SJCRH30 (cell line): ENCODE data around the gene ATP6AP1. TPM values are rescaled to one million over a fixed set of nuclear protein-coding genes. Genes with fewer than 3 reads are reported as not detected.
A peak's percentile ranks its signal among the peaks of the same experiment; 100 is the strongest.
"Not testable (repeated sequence)": the region's sequence is repeated elsewhere in the genome, so short reads cannot be mapped to it uniquely, and the experiment has no call there.

Source experiments
- DNase-seq, 2 experiments: peaks; one replicate each; pipeline ENCODE4 v3.0.0-alpha.2; 2015 to 2020
- H3K27ac ChIP-seq: fragments of 250-450 bp; sonication (Bioruptor Pico); 2 replicates; pipeline ENCODE4 v1.5.1; 2020; ENCODE audit warnings: mild to moderate bottlenecking, moderate library complexity
- H3K27me3 ChIP-seq: fragments of 250-450 bp; sonication (Bioruptor Pico); 2 replicates; pipeline ENCODE4 v1.5.1; 2020; ENCODE audit warnings: mild to moderate bottlenecking, moderate library complexity
- H3K36me3 ChIP-seq: fragments of 250-450 bp; sonication (Bioruptor Pico); 2 replicates; pipeline ENCODE4 v1.5.1; 2020; ENCODE audit warnings: mild to moderate bottlenecking, moderate library complexity
- H3K4me1 ChIP-seq: fragments of 250-450 bp; sonication (Bioruptor Pico); 2 replicates; pipeline ENCODE4 v1.5.1; 2020; ENCODE audit warnings: mild to moderate bottlenecking, moderate library complexity
- H3K4me3 ChIP-seq: fragments of 250-450 bp; sonication (Bioruptor Pico); 2 replicates; pipeline ENCODE4 v1.5.1; 2020; ENCODE audit warnings: mild to moderate bottlenecking, moderate library complexity
- H3K9me3 ChIP-seq: fragments of 250-450 bp; sonication (Bioruptor Pico); replicated peaks from 2 replicates; pipeline ENCODE4 v1.5.1; 2020; ENCODE audit warnings: mild to moderate bottlenecking, moderate library complexity
- total RNA-seq: library from RNA; depleted of rRNA; stranded (reverse); fragments of >200 nt; shearing (Covaris generic); gene quantifications from 2 replicates; pipeline ENCODE4 v1.2.3, GENCODE V29; 2014

The ATP6AP1 gene
- total RNA-seq, 1 experiment from 2014 or later, result 30.4 TPM

GRCh38 chrX:154396363-154396762 is 32.1 kb upstream of the ATP6AP1 start:
- H3K4me3 ChIP-seq, H3K9me3 ChIP-seq, DNase-seq: not testable (repeated sequence)

GRCh38 chrX:154396973-154397887 is 31.2 kb upstream of the ATP6AP1 start:
- Histone ChIP-seq H3K4me3 (peak overlapping the region; percentile 84), H3K9me3 (no peaks in the 10 kb centered on the region), H3K4me1 (no peaks in the 10 kb centered on the region), H3K27me3 (no peaks in the 10 kb centered on the region), H3K27ac (peak overlapping the region; percentile 99), H3K36me3 (peaks cover 30% of the 10 kb centered on the region)
- peak; percentile 77 for DNase-seq

More at GRCh38 chrX:154396363-154396762, 32.1 kb upstream of the ATP6AP1 start:
- H3K27ac ChIP-seq, H3K4me1 ChIP-seq, H3K27me3 ChIP-seq: not testable (repeated sequence)
- H3K36me3 ChIP-seq, result peaks cover 26% of the 10 kb centered on the region

GRCh38 chrX:154397888-154398667 is 30.4 kb upstream of the ATP6AP1 start, which contains the start of gene RPL10:
TSS of gene RPL10 (plus strand) at chrX:154398377. CDS start at chrX:154398520, 143 bp downstream.
- peak; percentile 95 to 97 for DNase-seq
- peaks cover 30% of the 10 kb centered on the region for H3K36me3 ChIP-seq
- peak within 1 kb of the TSS; percentile 99 for H3K27ac ChIP-seq
- no peaks in the 10 kb centered on the region for H3K4me1 ChIP-seq
- peak within 1 kb of the TSS; percentile 84 for H3K4me3 ChIP-seq
- no peaks in the 10 kb centered on the region for H3K9me3 ChIP-seq
- H3K27me3 ChIP-seq, result no peaks in the 10 kb centered on the region

- H3K36me3 ChIP-seq, result peaks cover 30% of the 10 kb centered on the region
- no peaks in the 10 kb centered on the region for H3K27me3 ChIP-seq
- H3K9me3 ChIP-seq, result no peaks in the 10 kb centered on the region
- H3K27ac ChIP-seq, result peak overlapping the region; percentile 99
- H3K4me3 ChIP-seq, result peak overlapping the region; percentile 84
- no peaks in the 10 kb centered on the region for H3K4me1 ChIP-seq
- peak; percentile 75 to 81 for DNase-seq
These were observed 29.6 kb upstream of the ATP6AP1 start for GRCh38 chrX:154398668-154399526.

- Histone ChIP-seq H3K4me3 (peak overlapping the region; percentile 84), H3K4me1 (no peaks in the 10 kb centered on the region), H3K27me3 (no peaks in the 10 kb centered on the region), H3K9me3 (no peaks in the 10 kb centered on the region), H3K36me3 (peaks cover 30% of the 10 kb centered on the region), H3K27ac (peak overlapping the region; percentile 99)
- no peak for DNase-seq
These were observed 28.7 kb upstream of the ATP6AP1 start for GRCh38 chrX:154399527-154400368.

- not testable (repeated sequence) for H3K4me1 ChIP-seq, H3K27me3 ChIP-seq, H3K9me3 ChIP-seq, DNase-seq, H3K4me3 ChIP-seq, H3K27ac ChIP-seq
- peaks cover 30% of the 10 kb centered on the region for H3K36me3 ChIP-seq
These were observed 28.1 kb upstream of the ATP6AP1 start for GRCh38 chrX:154400369-154400817.

GRCh38 chrX:154401045-154401799 is 27.3 kb upstream of the ATP6AP1 start:
- peaks cover 30% of the 10 kb centered on the region for H3K36me3 ChIP-seq
- no peaks in the 10 kb centered on the region for H3K4me1 ChIP-seq
- no peak overlapping the region for H3K27ac ChIP-seq
- no peaks in the 10 kb centered on the region for H3K9me3 ChIP-seq
- no peaks in the 10 kb centered on the region for H3K27me3 ChIP-seq
- H3K4me3 ChIP-seq, result no peak overlapping the region
- peak in 1 of 2 experiments; percentile 43 for DNase-seq

GRCh38 chrX:154401918-154402621 is 26.4 kb upstream of the ATP6AP1 start:
- Histone ChIP-seq H3K36me3 (peaks cover 30% of the 10 kb centered on the region), H3K27ac (no peak overlapping the region)
- peak in 1 of 2 experiments; percentile 26 for DNase-seq

GRCh38 chrX:154402622-154403127 is 25.8 kb upstream of the ATP6AP1 start:
- Histone ChIP-seq H3K36me3 (peaks cover 30% of the 10 kb centered on the region), H3K9me3 (no peaks in the 10 kb centered on the region), H3K4me3 (no peak overlapping the region), H3K27me3 (no peaks in the 10 kb centered on the region), H3K4me1 (no peaks in the 10 kb centered on the region), H3K27ac (no peak overlapping the region)
- no peak for DNase-seq

More at GRCh38 chrX:154401918-154402621, 26.4 kb upstream of the ATP6AP1 start:
- no peaks in the 10 kb centered on the region for H3K27me3 ChIP-seq
- H3K9me3 ChIP-seq, result no peaks in the 10 kb centered on the region
- H3K4me3 ChIP-seq, result no peak overlapping the region
- no peaks in the 10 kb centered on the region for H3K4me1 ChIP-seq

- H3K27ac ChIP-seq, result no peak overlapping the region
- H3K36me3 ChIP-seq, result peaks cover 30% of the 10 kb centered on the region
- H3K9me3 ChIP-seq, result no peaks in the 10 kb centered on the region
- DNase-seq, result no peak
- H3K4me3 ChIP-seq, result no peak overlapping the region
- H3K27me3 ChIP-seq, result no peaks in the 10 kb centered on the region
- no peaks in the 10 kb centered on the region for H3K4me1 ChIP-seq
These were observed 25.3 kb upstream of the ATP6AP1 start for GRCh38 chrX:154403192-154403591.

- no peaks in the 10 kb centered on the region for H3K27me3 ChIP-seq
- H3K4me1 ChIP-seq, result peaks cover 4% of the 10 kb centered on the region; the same call in 1 of the 2 replicates
- no peaks in the 10 kb centered on the region for H3K9me3 ChIP-seq
- peaks cover 29% of the 10 kb centered on the region for H3K36me3 ChIP-seq
- H3K4me3 ChIP-seq, result no peak overlapping the region
- DNase-seq, result no peak
- H3K27ac ChIP-seq, result no peak overlapping the region
These were observed 24.6 kb upstream of the ATP6AP1 start for GRCh38 chrX:154403858-154404257.

GRCh38 chrX:154404625-154405192 is 23.8 kb upstream of the ATP6AP1 start:
- Histone ChIP-seq H3K27me3 (no peaks in the 10 kb centered on the region), H3K27ac (no peak overlapping the region), H3K4me1 (peaks cover 4% of the 10 kb centered on the region; the same call in 1 of the 2 replicates), H3K4me3 (no peak overlapping the region), H3K36me3 (peaks cover 20% of the 10 kb centered on the region), H3K9me3 (no peaks in the 10 kb centered on the region)
- DNase-seq, result no peak
